A549 treated with CORT108297 at 1 μM for 4 hours (cell line): Measurements from ENCODE around the gene MOB3B. TPM values are rescaled to one million over a fixed set of nuclear protein-coding genes. Genes with fewer than 3 reads are reported as not detected.

Source experiments
- total RNA-seq: library from RNA; stranded (reverse); fragments of 200-300 nt; extraction: Qiagen RNA extraction; gene quantifications from 5 replicates; pipeline ENCODE4 v1.2.3, GENCODE V29; 2022

MOB3B gene
- 6.6 to 8.7 TPM (median 7.1 TPM) in 5 replicates for total RNA-seq

DNA sequence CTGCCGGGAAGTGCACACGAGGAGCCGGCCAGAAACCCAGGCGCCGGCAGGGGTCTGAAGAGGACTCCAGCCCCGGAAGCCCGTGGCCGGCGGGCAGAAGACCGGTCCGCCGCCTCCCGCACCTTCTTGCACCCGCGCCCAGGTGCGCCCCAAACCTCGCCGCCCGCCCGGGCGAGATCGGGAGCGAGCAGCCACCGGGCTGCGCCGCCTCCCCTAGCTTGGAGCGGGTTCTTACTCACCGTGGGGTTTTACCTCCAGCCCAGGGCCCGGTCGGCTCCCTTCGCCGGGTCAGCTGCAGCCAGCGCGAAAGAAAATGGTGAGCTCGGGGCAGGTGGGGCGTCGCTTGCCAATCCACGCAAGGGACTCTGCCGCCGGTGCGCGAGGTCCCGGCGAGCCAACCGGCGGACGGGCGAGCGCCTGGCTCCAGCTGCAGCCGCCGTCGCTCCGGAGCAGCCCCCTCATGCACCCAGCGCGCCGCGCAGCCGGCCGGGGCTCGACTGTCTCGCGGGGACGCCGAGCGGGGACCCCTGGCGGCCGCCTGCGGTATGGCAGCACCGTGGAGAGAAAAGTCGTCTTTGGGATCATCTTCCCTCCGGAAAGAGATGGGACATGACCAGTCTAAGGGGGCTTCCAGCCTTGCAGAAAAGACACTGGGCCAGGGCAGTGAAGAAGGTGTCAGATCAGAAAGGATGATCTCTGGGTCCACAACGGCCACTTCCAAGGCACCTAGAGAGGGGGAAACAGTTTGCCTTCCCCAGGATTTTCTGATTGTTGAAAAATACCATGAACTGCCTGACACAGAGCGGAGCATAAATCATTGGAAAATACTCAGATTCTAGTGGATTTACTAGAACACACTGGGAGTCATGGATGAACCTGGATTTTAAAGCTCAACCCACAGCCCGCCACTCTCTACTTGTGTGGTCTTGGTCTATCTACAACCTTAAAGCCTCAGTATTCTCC is at the start of gene MOB3B:
MOB3B (minus strand) TSS at position 499 of the 963 bp plus-strand sequence. CDS start 74,264 bp downstream, outside the sequence.

DNA sequence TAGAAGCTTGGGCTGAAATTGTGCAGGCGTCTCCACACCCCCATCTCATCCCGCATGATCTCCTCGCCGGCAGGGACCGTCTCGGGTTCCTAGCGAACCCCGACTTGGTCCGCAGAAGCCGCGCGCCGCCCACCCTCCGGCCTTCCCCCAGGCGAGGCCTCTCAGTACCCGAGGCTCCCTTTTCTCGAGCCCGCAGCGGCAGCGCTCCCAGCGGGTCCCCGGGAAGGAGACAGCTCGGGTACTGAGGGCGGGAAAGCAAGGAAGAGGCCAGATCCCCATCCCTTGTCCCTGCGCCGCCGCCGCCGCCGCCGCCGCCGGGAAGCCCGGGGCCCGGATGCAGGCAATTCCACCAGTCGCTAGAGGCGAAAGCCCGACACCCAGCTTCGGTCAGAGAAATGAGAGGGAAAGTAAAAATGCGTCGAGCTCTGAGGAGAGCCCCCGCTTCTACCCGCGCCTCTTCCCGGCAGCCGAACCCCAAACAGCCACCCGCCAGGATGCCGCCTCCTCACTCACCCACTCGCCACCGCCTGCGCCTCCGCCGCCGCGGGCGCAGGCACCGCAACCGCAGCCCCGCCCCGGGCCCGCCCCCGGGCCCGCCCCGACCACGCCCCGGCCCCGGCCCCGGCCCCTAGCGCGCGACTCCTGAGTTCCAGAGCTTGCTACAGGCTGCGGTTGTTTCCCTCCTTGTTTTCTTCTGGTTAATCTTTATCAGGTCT is 43.5 kb upstream of the MOB3B start, which contains the start of gene C9orf72:
C9orf72 (minus strand) TSS at position 564 of the 716 bp plus-strand sequence. CDS start 6,361 bp downstream, outside the sequence.

DNA sequence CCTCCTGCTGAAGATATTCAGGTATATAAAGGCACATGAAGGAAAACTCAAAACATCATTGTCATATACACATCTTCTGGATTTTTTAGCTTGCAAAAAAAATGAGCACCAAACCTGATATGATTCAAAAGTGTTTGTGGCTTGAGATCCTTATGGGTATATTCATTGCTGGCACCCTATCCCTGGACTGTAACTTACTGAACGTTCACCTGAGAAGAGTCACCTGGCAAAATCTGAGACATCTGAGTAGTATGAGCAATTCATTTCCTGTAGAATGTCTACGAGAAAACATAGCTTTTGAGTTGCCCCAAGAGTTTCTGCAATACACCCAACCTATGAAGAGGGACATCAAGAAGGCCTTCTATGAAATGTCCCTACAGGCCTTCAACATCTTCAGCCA is 5.4 kb downstream of the MOB3B start, which contains the start of gene IFNK:
IFNK (plus strand) TSS at position 55 of the 400 bp plus-strand sequence; CDS start at position 102, 47 bp downstream.

DNA sequence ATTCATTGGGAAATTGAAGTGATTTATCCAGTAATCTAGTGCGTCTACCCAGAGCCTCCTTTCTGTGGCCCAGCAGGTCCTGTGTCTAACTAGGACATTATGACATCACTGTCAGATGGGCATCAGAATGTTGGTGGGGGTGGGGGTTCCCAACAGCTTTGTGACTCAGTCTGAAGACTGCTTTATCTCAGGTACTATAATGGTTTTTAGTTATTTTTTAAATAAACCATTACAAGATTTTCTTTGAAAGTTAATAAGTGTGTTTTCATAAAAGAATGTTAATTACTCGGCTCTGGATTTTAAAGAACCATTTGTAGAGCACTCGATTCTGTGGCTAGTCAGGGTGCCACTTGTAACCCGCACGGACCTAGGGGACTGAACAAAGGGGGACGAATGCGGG is 232.6 kb downstream of the MOB3B start, which contains the start of gene EQTN:
EQTN (minus strand) TSS at position 101 of the 400 bp plus-strand sequence; CDS start at position 6, 95 bp downstream.

Other genes starting within 250 kb of the MOB3B start
- gene EQTN, start 232.7 kb downstream of the MOB3B start, total RNA-seq, result not detected in 5 replicates
- gene IFNK, start 5.5 kb downstream of the MOB3B start, total RNA-seq, result not detected in 5 replicates
- gene C9orf72, start 43.7 kb upstream of the MOB3B start, total RNA-seq, result 2.6 to 4.8 TPM (median 4.5 TPM) in 5 replicates